IPS-18c (cell line): Measurements from ENCODE around the gene OLFM1.
"Not testable (repeated sequence)": the region's sequence is repeated elsewhere in the genome, so short reads cannot be mapped to it uniquely, and the experiment has no call there.

Source experiments
- H3K4me3 ChIP-seq: 2 replicates; pipeline ENCODE4 v1.7.0; 2013; ENCODE audit warnings: low read depth, mild to moderate bottlenecking, low read length, moderate library complexity; ENCODE audit not compliant: insufficient read depth
- H3K9me3 ChIP-seq: one replicate; pipeline ENCODE4 v1.6.1; 2013; ENCODE audit warnings: mild to moderate bottlenecking, low read length, moderate library complexity; ENCODE audit not compliant: control insufficient read depth, insufficient read depth

Gene OLFM1

GRCh38 chr9:135051316-135052038 lies 36.0 kb upstream of the OLFM1 start:
- H3K4me3 ChIP-seq, result no peak overlapping the region
- H3K9me3 ChIP-seq, result no peaks in the 10 kb centered on the region

- H3K4me3 ChIP-seq, result no peak overlapping the region
Measured at GRCh38 chr9:135053133-135053532, 34.3 kb upstream of the OLFM1 start.

GRCh38 chr9:135055181-135055580 lies 32.3 kb upstream of the OLFM1 start:
- Histone ChIP-seq H3K9me3 (no peaks in the 10 kb centered on the region), H3K4me3 (no peak overlapping the region)

More at GRCh38 chr9:135053133-135053532, 34.3 kb upstream of the OLFM1 start:
- H3K9me3 ChIP-seq, result no peaks in the 10 kb centered on the region

- no peaks in the 10 kb centered on the region for H3K9me3 ChIP-seq
- no peak overlapping the region for H3K4me3 ChIP-seq
Measured at GRCh38 chr9:135056541-135056940, 30.9 kb upstream of the OLFM1 start.

- H3K4me3 ChIP-seq, result no peak overlapping the region
- peaks cover 4% of the 10 kb centered on the region for H3K9me3 ChIP-seq
Measured at GRCh38 chr9:135060461-135061116, 26.9 kb upstream of the OLFM1 start.

GRCh38 chr9:135061441-135061840 lies 26.0 kb upstream of the OLFM1 start:
- Histone ChIP-seq H3K4me3 (no peak overlapping the region), H3K9me3 (peaks cover 4% of the 10 kb centered on the region)

GRCh38 chr9:135062254-135062653 lies 25.2 kb upstream of the OLFM1 start:
- no peak overlapping the region for H3K4me3 ChIP-seq
- H3K9me3 ChIP-seq, result peaks cover 4% of the 10 kb centered on the region

- not testable (repeated sequence) for H3K9me3 ChIP-seq, H3K4me3 ChIP-seq
Measured at GRCh38 chr9:135063466-135063865, 24.0 kb upstream of the OLFM1 start.

GRCh38 chr9:135063888-135064287 lies 23.6 kb upstream of the OLFM1 start:
- not testable (repeated sequence) for H3K4me3 ChIP-seq, H3K9me3 ChIP-seq

- no peak overlapping the region for H3K4me3 ChIP-seq
- peaks cover 7% of the 10 kb centered on the region for H3K9me3 ChIP-seq
Measured at GRCh38 chr9:135065151-135065550, 22.3 kb upstream of the OLFM1 start.

- H3K9me3 ChIP-seq, result peaks cover 7% of the 10 kb centered on the region
- no peak overlapping the region for H3K4me3 ChIP-seq
Measured at GRCh38 chr9:135065804-135066203, 21.7 kb upstream of the OLFM1 start.

- Histone ChIP-seq H3K4me3 (no peak overlapping the region), H3K9me3 (peaks cover 7% of the 10 kb centered on the region)
Measured at GRCh38 chr9:135066291-135066690, 21.2 kb upstream of the OLFM1 start.

- H3K4me3 ChIP-seq, result no peak overlapping the region
Measured at GRCh38 chr9:135067096-135067710, 20.3 kb upstream of the OLFM1 start.

GRCh38 chr9:135068776-135069415 lies 18.6 kb upstream of the OLFM1 start:
- no peak overlapping the region for H3K4me3 ChIP-seq
- H3K9me3 ChIP-seq, result peaks cover 8% of the 10 kb centered on the region

More at GRCh38 chr9:135067096-135067710, 20.3 kb upstream of the OLFM1 start:
- H3K9me3 ChIP-seq, result peaks cover 5% of the 10 kb centered on the region

- Histone ChIP-seq H3K4me3 (no peak overlapping the region), H3K9me3 (peaks cover 8% of the 10 kb centered on the region)
Measured at GRCh38 chr9:135069558-135070197, 17.8 kb upstream of the OLFM1 start.

- no peak overlapping the region for H3K4me3 ChIP-seq
- peaks cover 6% of the 10 kb centered on the region for H3K9me3 ChIP-seq
Measured at GRCh38 chr9:135070198-135070951, 17.1 kb upstream of the OLFM1 start.
